HepG2 (cell line): ENCODE data around the gene MYL9. TPM values are rescaled to one million over a fixed set of nuclear protein-coding genes. Genes with fewer than 3 reads are reported as not detected.

Experiments used
- GLMP ChIP-seq: sonication (generic); formaldehyde crosslinking; IDR thresholded peaks from 2 replicates; pipeline ENCODE4 v1.9.0; 2021; ENCODE audit warnings: missing genetic modification reagents, mild to moderate bottlenecking, borderline replicate concordance
- HNF1B ChIP-seq: sonication (generic); formaldehyde crosslinking; IDR thresholded peaks from 2 replicates; pipeline ENCODE4 v1.5.1; 2020; ENCODE audit warnings: mild to moderate bottlenecking, moderate library complexity, missing genetic modification reagents
- MTA3 ChIP-seq: sonication (generic); formaldehyde crosslinking; IDR thresholded peaks from 2 replicates; pipeline ENCODE4 v1.4.0; 2020; ENCODE audit warnings: missing genetic modification reagents
- ZNF431 ChIP-seq: sonication (generic); formaldehyde crosslinking; IDR thresholded peaks from 2 replicates; pipeline ENCODE4 v1.9.0; 2022; ENCODE audit warnings: missing genetic modification reagents, low read depth, mild to moderate bottlenecking, borderline replicate concordance
- polyA plus RNA-seq, 8 experiments: library from polyadenylated mRNA; depleted of rRNA in 3 of 8; stranded (reverse) in 7 of 8; unstranded in 1 of 8; fragments of >200 nt; fragmentation: Illumina TruSeq in 4 of 8; extraction: Trizol in 4 of 8; gene quantifications; 2 replicates each; pipeline versions ENCODE4 v1.2.1 to v1.2.3, GENCODE V29; 2011 to 2016; ENCODE audit warnings: low read depth in 4 of 8, missing spikeins in 1 of 8, mixed read lengths in 1 of 8; ENCODE audit not compliant: insufficient read depth in 1 of 8
- total RNA-seq, 5 experiments: library from RNA; depleted of rRNA; stranded (reverse); fragments of >200 nt; fragmentation: Illumina TruSeq; extraction: Trizol; gene quantifications; 2 replicates each; pipeline ENCODE4 v1.2.3, GENCODE V29; 2016; ENCODE audit warnings: low read depth in 1 of 5
- TF ChIP-seq, protein P1 (sequence below): sonication (generic); formaldehyde crosslinking; conservative IDR thresholded peaks from 2 replicates; pipeline ENCODE4 v1.4.0; 2020; ENCODE audit warnings: mild to moderate bottlenecking, missing genetic modification reagents, moderate library complexity
- TF ChIP-seq, protein P2 (sequence below): sonication (generic); formaldehyde crosslinking; IDR thresholded peaks from 2 replicates; pipeline ENCODE4 v1.5.1; 2020; ENCODE audit warnings: mild to moderate bottlenecking, missing genetic modification reagents
- TF ChIP-seq, protein P3 (sequence below), 2 experiments: fragments of 450-650 bp in 1 of 2; sonication (generic) in 1 of 2; formaldehyde crosslinking in 1 of 2; IDR thresholded peaks; 2 replicates each; pipeline versions ENCODE4 v1.6.1 to v1.8.0; 2016 to 2022; ENCODE audit warnings: antibody characterized with exemption in 1 of 2, mild to moderate bottlenecking in 1 of 2, missing genetic modification reagents in 1 of 2

MYL9 gene
- total and polyA plus RNA-seq, 2 of the 13 experiments (the other 11 are each of a cell fraction or from before 2014, with no cell fraction given), result 0.87 to 2.2 TPM

GRCh38 chr20:36574366-36575135 lies 33.2 kb downstream of the MYL9 start (continued):
- TF ChIP-seq, protein P1, sequence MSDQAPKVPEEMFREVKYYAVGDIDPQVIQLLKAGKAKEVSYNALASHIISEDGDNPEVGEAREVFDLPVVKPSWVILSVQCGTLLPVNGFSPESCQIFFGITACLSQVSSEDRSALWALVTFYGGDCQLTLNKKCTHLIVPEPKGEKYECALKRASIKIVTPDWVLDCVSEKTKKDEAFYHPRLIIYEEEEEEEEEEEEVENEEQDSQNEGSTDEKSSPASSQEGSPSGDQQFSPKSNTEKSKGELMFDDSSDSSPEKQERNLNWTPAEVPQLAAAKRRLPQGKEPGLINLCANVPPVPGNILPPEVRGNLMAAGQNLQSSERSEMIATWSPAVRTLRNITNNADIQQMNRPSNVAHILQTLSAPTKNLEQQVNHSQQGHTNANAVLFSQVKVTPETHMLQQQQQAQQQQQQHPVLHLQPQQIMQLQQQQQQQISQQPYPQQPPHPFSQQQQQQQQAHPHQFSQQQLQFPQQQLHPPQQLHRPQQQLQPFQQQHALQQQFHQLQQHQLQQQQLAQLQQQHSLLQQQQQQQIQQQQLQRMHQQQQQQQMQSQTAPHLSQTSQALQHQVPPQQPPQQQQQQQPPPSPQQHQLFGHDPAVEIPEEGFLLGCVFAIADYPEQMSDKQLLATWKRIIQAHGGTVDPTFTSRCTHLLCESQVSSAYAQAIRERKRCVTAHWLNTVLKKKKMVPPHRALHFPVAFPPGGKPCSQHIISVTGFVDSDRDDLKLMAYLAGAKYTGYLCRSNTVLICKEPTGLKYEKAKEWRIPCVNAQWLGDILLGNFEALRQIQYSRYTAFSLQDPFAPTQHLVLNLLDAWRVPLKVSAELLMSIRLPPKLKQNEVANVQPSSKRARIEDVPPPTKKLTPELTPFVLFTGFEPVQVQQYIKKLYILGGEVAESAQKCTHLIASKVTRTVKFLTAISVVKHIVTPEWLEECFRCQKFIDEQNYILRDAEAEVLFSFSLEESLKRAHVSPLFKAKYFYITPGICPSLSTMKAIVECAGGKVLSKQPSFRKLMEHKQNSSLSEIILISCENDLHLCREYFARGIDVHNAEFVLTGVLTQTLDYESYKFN (CRISPR knock-in tag), result peak; percentile 16; the same call in 1 of the 2 replicates
- TF ChIP-seq MTA3 (no peak), GLMP (CRISPR knock-in tag) (no peak), HNF1B (CRISPR knock-in tag) (peak; percentile 85), ZNF431 (peak; percentile 10; the same call in 1 of the 2 replicates)
- TF ChIP-seq, protein P2, sequence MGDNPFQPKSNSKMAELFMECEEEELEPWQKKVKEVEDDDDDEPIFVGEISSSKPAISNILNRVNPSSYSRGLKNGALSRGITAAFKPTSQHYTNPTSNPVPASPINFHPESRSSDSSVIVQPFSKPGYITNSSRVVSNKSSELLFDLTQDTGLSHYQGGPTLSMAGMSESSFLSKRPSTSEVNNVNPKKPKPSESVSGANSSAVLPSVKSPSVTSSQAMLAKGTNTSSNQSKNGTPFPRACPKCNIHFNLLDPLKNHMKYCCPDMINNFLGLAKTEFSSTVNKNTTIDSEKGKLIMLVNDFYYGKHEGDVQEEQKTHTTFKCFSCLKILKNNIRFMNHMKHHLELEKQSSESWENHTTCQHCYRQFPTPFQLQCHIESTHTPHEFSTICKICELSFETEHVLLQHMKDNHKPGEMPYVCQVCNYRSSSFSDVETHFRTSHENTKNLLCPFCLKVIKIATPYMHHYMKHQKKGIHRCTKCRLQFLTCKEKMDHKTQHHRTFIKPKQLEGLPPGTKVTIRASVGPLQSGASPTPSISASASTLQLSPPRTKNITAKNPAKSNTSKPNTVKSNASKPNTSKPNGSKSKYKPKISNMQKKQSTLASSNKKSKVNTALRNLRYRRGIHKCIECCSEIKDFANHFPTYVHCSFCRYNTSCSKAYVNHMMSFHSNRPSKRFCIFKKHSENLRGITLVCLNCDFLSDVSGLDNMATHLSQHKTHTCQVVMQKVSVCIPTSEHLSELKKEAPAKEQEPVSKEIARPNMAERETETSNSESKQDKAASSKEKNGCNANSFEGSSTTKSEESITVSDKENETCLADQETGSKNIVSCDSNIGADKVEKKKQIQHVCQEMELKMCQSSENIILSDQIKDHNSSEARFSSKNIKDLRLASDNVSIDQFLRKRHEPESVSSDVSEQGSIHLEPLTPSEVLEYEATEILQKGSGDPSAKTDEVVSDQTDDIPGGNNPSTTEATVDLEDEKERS (CRISPR knock-in tag), result no peak; the same call in 1 of the 2 replicates
- TF ChIP-seq, protein P3, sequence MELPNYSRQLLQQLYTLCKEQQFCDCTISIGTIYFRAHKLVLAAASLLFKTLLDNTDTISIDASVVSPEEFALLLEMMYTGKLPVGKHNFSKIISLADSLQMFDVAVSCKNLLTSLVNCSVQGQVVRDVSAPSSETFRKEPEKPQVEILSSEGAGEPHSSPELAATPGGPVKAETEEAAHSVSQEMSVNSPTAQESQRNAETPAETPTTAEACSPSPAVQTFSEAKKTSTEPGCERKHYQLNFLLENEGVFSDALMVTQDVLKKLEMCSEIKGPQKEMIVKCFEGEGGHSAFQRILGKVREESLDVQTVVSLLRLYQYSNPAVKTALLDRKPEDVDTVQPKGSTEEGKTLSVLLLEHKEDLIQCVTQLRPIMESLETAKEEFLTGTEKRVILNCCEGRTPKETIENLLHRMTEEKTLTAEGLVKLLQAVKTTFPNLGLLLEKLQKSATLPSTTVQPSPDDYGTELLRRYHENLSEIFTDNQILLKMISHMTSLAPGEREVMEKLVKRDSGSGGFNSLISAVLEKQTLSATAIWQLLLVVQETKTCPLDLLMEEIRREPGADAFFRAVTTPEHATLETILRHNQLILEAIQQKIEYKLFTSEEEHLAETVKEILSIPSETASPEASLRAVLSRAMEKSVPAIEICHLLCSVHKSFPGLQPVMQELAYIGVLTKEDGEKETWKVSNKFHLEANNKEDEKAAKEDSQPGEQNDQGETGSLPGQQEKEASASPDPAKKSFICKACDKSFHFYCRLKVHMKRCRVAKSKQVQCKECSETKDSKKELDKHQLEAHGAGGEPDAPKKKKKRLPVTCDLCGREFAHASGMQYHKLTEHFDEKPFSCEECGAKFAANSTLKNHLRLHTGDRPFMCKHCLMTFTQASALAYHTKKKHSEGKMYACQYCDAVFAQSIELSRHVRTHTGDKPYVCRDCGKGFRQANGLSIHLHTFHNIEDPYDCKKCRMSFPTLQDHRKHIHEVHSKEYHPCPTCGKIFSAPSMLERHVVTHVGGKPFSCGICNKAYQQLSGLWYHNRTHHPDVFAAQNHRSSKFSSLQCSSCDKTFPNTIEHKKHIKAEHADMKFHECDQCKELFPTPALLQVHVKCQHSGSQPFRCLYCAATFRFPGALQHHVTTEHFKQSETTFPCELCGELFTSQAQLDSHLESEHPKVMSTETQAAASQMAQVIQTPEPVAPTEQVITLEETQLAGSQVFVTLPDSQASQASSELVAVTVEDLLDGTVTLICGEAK (IDR thresholded peaks at IDR 0.05), result no peak
- TF ChIP-seq, protein P3 (CRISPR knock-in tag; IDR thresholded peaks at IDR 0.05), result peak; percentile 19
